Measurements from ENCODE around the gene EXD2. TPM values are rescaled to one million over a fixed set of nuclear protein-coding genes. Genes with fewer than 3 reads are reported as not detected.

The EXD2 gene
- total RNA-seq, 1 experiment from 2014 or later = 22.5 TPM

- H3K27me3 ChIP-seq (replicated peaks; ENCODE audit: control insufficient read depth, insufficient read depth, low read length) = no peaks in the 10 kb centered on the region
- no peaks in the 10 kb centered on the region for H3K36me3 Mint-ChIP-seq (ENCODE audit: insufficient read depth, unreplicated experiment)
- DNase-seq = no peak
- H3K27ac Mint-ChIP-seq (ENCODE audit: unreplicated experiment) = no peak overlapping the region
- BruUV-seq (replicated peaks) = no TSS peak
- peaks cover 11% of the 10 kb centered on the region for H3K4me1 Mint-ChIP-seq (ENCODE audit: low read depth, unreplicated experiment)
- no peak for TF ChIP-seq CTCF (IDR thresholded peaks at IDR 0.05; ENCODE audit: insufficient read depth in 1 of 2, low read depth in 1 of 2, low read length in 1 of 2, severe bottlenecking in 1 of 2, unreplicated experiment in 1 of 2)
- no peak overlapping the region for H3K4me3 ChIP-seq (ENCODE audit: low read depth, low read length)
- peaks cover 4% of the 10 kb centered on the region; the same call in 1 of the 2 replicates for H3K4me1 ChIP-seq
- no peak overlapping the region for H3K4me3 Mint-ChIP-seq (ENCODE audit: unreplicated experiment)
- H3K27me3 Mint-ChIP-seq (ENCODE audit: insufficient read depth, unreplicated experiment) = no peaks in the 10 kb centered on the region
- no peaks in the 10 kb centered on the region for H3K9me3 Mint-ChIP-seq (ENCODE audit: unreplicated experiment)
- H3K9me3 ChIP-seq = no peaks in the 10 kb centered on the region
- intact Hi-C loops (cut with micrococcal nuclease; ENCODE audit: unreplicated experiment) = no loop called here
- CTCF ChIA-PET = no interaction called here
- POLR2A ChIA-PET = no interaction called here
- no peaks in the 10 kb centered on the region for H3K36me3 ChIP-seq (ENCODE audit: control insufficient read depth, insufficient read depth, low read length)
These were observed 92.9 kb downstream of the EXD2 start for GRCh38 chr14:69284170-69284569.

DNA sequence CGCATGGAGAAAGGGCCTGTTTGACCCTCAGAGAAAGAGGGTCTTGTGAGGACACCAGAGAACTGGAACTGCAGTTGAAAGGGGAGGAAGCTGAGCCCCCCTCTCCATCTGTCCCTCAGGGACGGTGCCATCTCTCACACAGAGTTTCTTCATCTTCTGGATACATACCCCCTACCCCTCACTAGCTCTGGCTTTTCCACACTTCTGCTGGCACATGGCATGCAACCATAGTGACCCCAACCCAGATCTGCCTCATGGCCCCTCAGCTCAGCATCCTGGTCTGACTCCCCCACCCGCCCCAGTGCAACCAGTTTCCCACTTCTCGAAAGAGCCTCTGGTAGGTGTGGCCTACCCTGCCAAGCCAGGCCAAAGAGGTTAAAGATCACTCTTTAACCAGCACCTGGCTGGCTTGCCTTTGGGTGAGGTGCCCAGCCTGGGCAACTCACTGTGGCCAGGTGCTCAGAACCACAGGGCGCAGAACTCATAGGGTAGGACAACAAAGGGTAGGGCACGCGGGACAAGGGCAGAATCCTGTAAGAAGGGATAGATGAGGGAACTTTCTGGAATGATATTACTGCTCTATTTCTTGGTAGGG lies 94.5 kb downstream of the EXD2 start:
- Mint-ChIP-seq H3K4me3 (ENCODE audit: unreplicated experiment) (no peak overlapping the region), H3K27me3 (ENCODE audit: insufficient read depth, unreplicated experiment) (no peaks in the 10 kb centered on the region), H3K27ac (ENCODE audit: unreplicated experiment) (no peak overlapping the region), H3K9me3 (ENCODE audit: unreplicated experiment) (no peaks in the 10 kb centered on the region), H3K4me1 (ENCODE audit: low read depth, unreplicated experiment) (peaks cover 11% of the 10 kb centered on the region), H3K36me3 (ENCODE audit: insufficient read depth, unreplicated experiment) (no peaks in the 10 kb centered on the region)
- POLR2A ChIA-PET = no interaction called here
- no peaks in the 10 kb centered on the region for H3K27me3 ChIP-seq (replicated peaks; ENCODE audit: control insufficient read depth, insufficient read depth, low read length)
- TF ChIP-seq CTCF (IDR thresholded peaks at IDR 0.05; ENCODE audit: insufficient read depth in 1 of 2, low read depth in 1 of 2, low read length in 1 of 2, severe bottlenecking in 1 of 2, unreplicated experiment in 1 of 2) = no peak
- intact Hi-C loops (cut with micrococcal nuclease; ENCODE audit: unreplicated experiment) = no loop called here
- no peaks in the 10 kb centered on the region for H3K36me3 ChIP-seq (ENCODE audit: control insufficient read depth, insufficient read depth, low read length)
- DNase-seq = no peak
- no TSS peak for BruUV-seq (replicated peaks)
- H3K9me3 ChIP-seq = no peaks in the 10 kb centered on the region
- peaks cover 4% of the 10 kb centered on the region; the same call in 1 of the 2 replicates for H3K4me1 ChIP-seq
- H3K4me3 ChIP-seq (ENCODE audit: low read depth, low read length) = no peak overlapping the region
- CTCF ChIA-PET = interaction anchor here (2.9 kb wide), 1 partner anchor 25 kb away, joined by 68 read pairs; the partner anchor contains the start of gene GALNT16

DNA sequence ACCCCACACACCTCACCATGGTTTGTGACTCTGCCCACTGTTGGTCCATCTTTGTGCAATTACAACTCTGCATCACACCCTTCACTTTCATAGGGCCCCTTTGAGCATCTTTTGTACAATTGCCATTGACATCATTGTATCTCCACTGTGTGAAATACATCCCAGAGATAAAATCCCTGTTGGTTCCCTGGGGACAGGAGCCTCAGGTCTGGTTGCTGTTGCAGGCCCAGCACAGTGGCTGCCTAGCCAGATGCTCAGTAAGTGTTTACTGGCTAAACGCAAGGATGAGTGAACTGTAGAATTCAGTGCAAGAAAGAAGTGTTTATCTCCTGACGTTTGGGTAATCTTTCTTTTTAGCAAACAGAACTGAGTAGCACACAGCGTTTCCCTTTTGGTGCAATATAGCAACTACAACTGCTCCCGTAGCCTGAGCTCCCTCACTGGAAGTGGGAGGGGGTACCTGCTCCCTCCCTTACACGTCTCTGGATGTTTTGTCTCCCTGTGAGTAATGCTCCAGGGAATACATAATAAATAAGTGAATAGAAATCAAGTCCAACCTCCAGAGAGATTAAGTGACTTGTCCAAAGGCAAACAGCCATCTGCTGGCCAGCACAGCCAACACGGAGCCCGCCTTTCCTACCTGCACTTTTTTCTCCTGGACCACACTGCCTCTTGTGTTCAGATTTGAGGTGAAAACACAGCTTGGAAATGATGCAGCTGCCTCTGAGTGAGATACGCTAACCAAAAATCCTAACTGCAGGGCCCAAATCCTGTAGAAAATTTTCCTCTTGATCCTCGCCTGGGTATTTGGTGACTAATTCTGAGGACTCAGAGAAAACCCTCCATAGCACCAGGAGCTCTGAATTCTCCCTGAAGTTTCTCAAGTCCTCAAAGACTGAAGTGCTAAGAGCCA lies 96.1 kb downstream of the EXD2 start:
- intact Hi-C loops (cut with micrococcal nuclease; ENCODE audit: unreplicated experiment) = loop anchor here (1.0 kb wide), 2 partner anchors 26 to 45 kb away; no protein-coding TSS in a partner anchor
- H3K36me3 Mint-ChIP-seq (ENCODE audit: insufficient read depth, unreplicated experiment) = no peaks in the 10 kb centered on the region
- no peaks in the 10 kb centered on the region for H3K27me3 Mint-ChIP-seq (ENCODE audit: insufficient read depth, unreplicated experiment)
- Histone ChIP-seq H3K4me1 (peaks cover 4% of the 10 kb centered on the region; the same call in 1 of the 2 replicates), H3K4me3 (ENCODE audit: low read depth, low read length) (no peak overlapping the region), H3K9me3 (no peaks in the 10 kb centered on the region), H3K36me3 (ENCODE audit: control insufficient read depth, insufficient read depth, low read length) (no peaks in the 10 kb centered on the region), H3K27me3 (replicated peaks; ENCODE audit: control insufficient read depth, insufficient read depth, low read length) (no peaks in the 10 kb centered on the region)
- ChIA-PET POLR2A (no interaction called here), CTCF (interaction anchor here (0.7 to 2.9 kb wide), 19 partner anchors 9 to 173 kb away, joined by 3 to 68 read pairs (median 5); partner anchors contain the start of genes DCAF5, ERH, GALNT16 and SLC39A9)
- no peak overlapping the region for H3K27ac Mint-ChIP-seq (ENCODE audit: unreplicated experiment)
- peak in 1 of 2 experiments; percentile 61 for TF ChIP-seq CTCF (IDR thresholded peaks at IDR 0.05; ENCODE audit: insufficient read depth in 1 of 2, low read depth in 1 of 2, low read length in 1 of 2, severe bottlenecking in 1 of 2, unreplicated experiment in 1 of 2)
- no TSS peak for BruUV-seq (replicated peaks)
- peak; percentile 57 to 58 for DNase-seq
- no peak overlapping the region for H3K4me3 Mint-ChIP-seq (ENCODE audit: unreplicated experiment)
- H3K4me1 Mint-ChIP-seq (ENCODE audit: low read depth, unreplicated experiment) = peaks cover 11% of the 10 kb centered on the region
- no peaks in the 10 kb centered on the region for H3K9me3 Mint-ChIP-seq (ENCODE audit: unreplicated experiment)
